Measurements from ENCODE around the gene SLC25A27. TPM values are rescaled to one million over a fixed set of nuclear protein-coding genes. Genes with fewer than 3 reads are reported as not detected.

SLC25A27 gene
- total and polyA plus RNA-seq, 4 donors: 2.5 to 24.2 (median 4.9) TPM

DNA sequence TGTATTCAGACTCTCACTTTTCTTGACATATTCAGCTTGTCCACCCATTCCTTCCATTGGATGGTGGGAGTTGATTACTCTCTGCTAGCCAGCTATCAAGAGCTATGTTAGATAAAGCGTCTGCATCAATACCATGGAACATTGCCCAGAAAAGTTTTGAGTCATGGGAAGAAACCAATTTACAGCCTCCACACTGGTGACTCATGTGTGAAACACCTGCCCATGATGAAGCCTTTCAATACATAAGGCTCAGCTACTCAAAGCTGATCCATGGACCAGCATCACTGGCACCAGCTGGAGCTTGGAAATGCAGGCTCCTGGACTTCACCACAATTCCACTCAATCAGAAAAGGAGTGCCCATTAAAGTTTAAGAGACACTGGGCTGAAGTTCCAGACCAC, 66.3 kb downstream of the SLC25A27 start:
- no peaks in the 10 kb centered on the region for H3K9me3 ChIP-seq (ENCODE audit: control insufficient read depth in 4 of 4, low read length in 3 of 4)
- H3K27ac ChIP-seq (ENCODE audit: low read depth in 1 of 2, low read length in 2 of 2): no peak overlapping the region
- no peak overlapping the region for H3K4me3 ChIP-seq (ENCODE audit: low read depth in 1 of 3, low read length in 3 of 3)
- no peaks in the 10 kb centered on the region for H3K27me3 ChIP-seq (ENCODE audit: control insufficient read depth in 4 of 4, insufficient read depth in 4 of 4, low read length in 3 of 4)
- TF ChIP-seq RAD21 (IDR thresholded peaks at IDR 0.05): no peak
- TF ChIP-seq REST (IDR thresholded peaks at IDR 0.05): no peak
- no peak for TF ChIP-seq HNF4G (IDR thresholded peaks at IDR 0.05)
- no peak for TF ChIP-seq FOXA1 (IDR thresholded peaks at IDR 0.05)
- TF ChIP-seq NR2F2 (IDR thresholded peaks at IDR 0.05): no peak
- TF ChIP-seq CTCF (IDR thresholded peaks at IDR 0.05; ENCODE audit: low read depth, low read length, missing input control): no peak
- TF ChIP-seq, protein P1, sequence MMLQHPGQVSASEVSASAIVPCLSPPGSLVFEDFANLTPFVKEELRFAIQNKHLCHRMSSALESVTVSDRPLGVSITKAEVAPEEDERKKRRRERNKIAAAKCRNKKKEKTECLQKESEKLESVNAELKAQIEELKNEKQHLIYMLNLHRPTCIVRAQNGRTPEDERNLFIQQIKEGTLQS (IDR thresholded peaks at IDR 0.05): no peak
- TF ChIP-seq, protein P2, sequence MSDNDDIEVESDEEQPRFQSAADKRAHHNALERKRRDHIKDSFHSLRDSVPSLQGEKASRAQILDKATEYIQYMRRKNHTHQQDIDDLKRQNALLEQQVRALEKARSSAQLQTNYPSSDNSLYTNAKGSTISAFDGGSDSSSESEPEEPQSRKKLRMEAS (IDR thresholded peaks at IDR 0.05): no peak
- TF ChIP-seq YY1 (IDR thresholded peaks at IDR 0.05): no peak
- no peak for TF ChIP-seq SP1 (IDR thresholded peaks at IDR 0.05)
- no peak for TF ChIP-seq GABPA (IDR thresholded peaks at IDR 0.05 in 1 of 2, conservative IDR thresholded peaks at IDR 0.05 in 1 of 2)
- no peak for TF ChIP-seq JUND (IDR thresholded peaks at IDR 0.05)
- no peak for TF ChIP-seq ZBTB33 (IDR thresholded peaks at IDR 0.05)
- WGBS: 60% methylated on average over 1 of the region's 1 CpG
- H3K36me3 ChIP-seq (ENCODE audit: control insufficient read depth in 4 of 4, insufficient read depth in 3 of 4, low read depth in 1 of 4, low read length in 3 of 4): no peaks in the 10 kb centered on the region
- no peaks in the 10 kb centered on the region for H3K4me1 ChIP-seq (ENCODE audit: control insufficient read depth in 4 of 4, insufficient read depth in 4 of 4, low read length in 3 of 4)
- no peak overlapping the region for H3K9ac ChIP-seq (ENCODE audit: low read depth in 1 of 2, low read length in 2 of 2)
- no peak for DNase-seq (ENCODE audit: low spot score)

GRCh38 chr6:46720401-46720800, 67.6 kb downstream of the SLC25A27 start:
- no peaks in the 10 kb centered on the region for H3K4me1 ChIP-seq (ENCODE audit: control insufficient read depth in 4 of 4, insufficient read depth in 4 of 4, low read length in 3 of 4)
- no peaks in the 10 kb centered on the region for H3K27me3 ChIP-seq (ENCODE audit: control insufficient read depth in 4 of 4, insufficient read depth in 4 of 4, low read length in 3 of 4)
- no peaks in the 10 kb centered on the region for H3K9me3 ChIP-seq (ENCODE audit: control insufficient read depth in 4 of 4, low read length in 3 of 4)
- H3K27ac ChIP-seq (ENCODE audit: low read depth in 1 of 2, low read length in 2 of 2): no peak overlapping the region
- DNase-seq (ENCODE audit: low spot score): no peak
- WGBS: 86% methylated on average over 1 of the region's 1 CpG
- no peak overlapping the region for H3K9ac ChIP-seq (ENCODE audit: low read depth in 1 of 2, low read length in 2 of 2)
- H3K36me3 ChIP-seq (ENCODE audit: control insufficient read depth in 4 of 4, insufficient read depth in 3 of 4, low read depth in 1 of 4, low read length in 3 of 4): no peaks in the 10 kb centered on the region
- no peak overlapping the region for H3K4me3 ChIP-seq (ENCODE audit: low read depth in 1 of 3, low read length in 3 of 3)
- TF ChIP-seq RAD21 (IDR thresholded peaks at IDR 0.05) (no peak), CTCF (IDR thresholded peaks at IDR 0.05; ENCODE audit: low read depth, low read length, missing input control) (no peak), FOXA1 (IDR thresholded peaks at IDR 0.05) (no peak), RXRA (IDR thresholded peaks at IDR 0.05) (no peak), GABPA (IDR thresholded peaks at IDR 0.05 in 1 of 2, conservative IDR thresholded peaks at IDR 0.05 in 1 of 2) (no peak), YY1 (IDR thresholded peaks at IDR 0.05) (no peak), REST (IDR thresholded peaks at IDR 0.05) (no peak), SP1 (IDR thresholded peaks at IDR 0.05) (no peak)
- TF ChIP-seq, protein P2 (IDR thresholded peaks at IDR 0.05): no peak
- TF ChIP-seq, protein P1 (IDR thresholded peaks at IDR 0.05): no peak
